Stimulated activated CD4-positive, alpha-beta T cell treated with anti-CD3 and anti-CD28 coated beads, Interleukin-2, amount 100 ng/mL, for 24 hours (primary cell): Measurements from ENCODE around the gene IQCE.

Experiments used
- DNase-seq, 2 donors: peaks; one replicate each; pipeline ENCODE4 v3.0.0-alpha.2; 2020

Gene IQCE

DNA sequence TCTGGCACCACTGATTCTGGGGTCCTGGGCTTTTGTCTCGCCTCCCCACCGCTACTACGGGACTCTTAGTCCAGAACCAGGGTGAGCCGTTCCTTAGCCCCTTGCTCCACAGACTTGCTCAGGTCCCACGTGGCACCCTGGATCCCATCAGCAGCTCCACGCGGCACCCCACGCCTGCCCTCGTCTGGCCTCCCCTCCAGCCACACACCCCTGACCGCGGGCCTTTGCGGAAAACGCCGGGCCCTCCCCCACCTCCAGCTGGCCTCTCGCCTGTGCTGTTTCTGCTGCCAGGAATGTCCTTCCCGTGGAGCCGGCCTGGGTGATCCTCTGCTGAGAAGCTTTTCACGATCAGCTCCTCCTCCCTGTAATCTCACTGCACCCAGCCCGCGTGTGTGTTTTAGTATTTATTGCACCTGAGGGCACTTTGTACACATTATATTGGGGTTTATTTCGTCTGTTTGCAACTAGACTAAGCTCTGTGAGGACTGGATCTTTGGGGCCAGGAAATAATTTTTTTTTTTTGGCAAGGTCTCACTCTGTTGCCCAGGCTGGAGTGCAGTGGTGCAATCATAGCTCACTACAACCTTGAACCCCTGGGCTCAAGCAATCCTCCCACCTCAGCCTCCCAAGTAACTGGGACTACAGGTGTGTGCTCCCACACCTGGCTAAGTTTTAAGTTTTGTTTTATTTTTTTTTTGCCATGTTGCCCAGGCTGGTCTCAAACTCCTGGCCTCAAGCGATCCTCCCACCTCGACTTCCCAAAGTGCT lies 62.5 kb downstream of the IQCE start:
- DNase-seq = no peak

DNA sequence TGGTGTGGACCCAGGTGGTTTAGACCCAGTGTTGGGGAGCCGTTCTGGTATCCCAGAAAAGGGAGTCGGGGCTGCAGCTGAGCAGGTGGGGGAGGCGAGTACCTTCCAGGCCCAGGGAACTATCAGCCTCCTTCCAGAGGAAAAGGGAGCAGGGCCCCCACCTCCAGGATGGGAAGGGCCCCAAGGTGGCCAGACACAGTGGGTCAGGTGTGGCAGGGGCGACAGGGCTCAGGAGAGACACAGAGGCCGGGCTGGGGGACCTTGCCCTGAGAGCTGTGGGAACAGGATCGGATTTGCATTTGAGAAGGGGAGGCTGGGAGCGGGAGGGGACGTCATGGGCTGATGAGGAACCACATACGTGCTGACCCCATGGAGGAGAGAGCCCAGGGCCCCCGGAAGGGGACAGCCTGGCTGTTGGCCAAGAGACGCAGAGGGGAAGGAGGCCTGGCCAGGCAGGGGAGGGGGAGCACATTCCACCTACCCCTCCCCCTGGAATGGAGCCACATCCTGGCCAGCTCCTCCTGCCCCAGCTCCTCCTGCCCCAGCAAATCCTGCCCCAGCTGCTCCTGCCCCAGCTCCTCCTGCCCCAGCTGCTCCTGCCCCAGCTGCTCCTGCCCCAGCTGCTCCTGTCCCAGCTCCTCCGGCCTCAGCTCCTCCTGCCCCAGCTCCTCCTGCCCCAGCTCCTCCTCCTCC lies 63.3 kb downstream of the IQCE start:
- no peak for DNase-seq

- DNase-seq = no peak
Measured at GRCh38 chr7:2622869-2623697, 64.3 kb downstream of the IQCE start.

GRCh38 chr7:2623698-2624014 lies 64.9 kb downstream of the IQCE start:
- no peak for DNase-seq

- no peak for DNase-seq
Measured at GRCh38 chr7:2624293-2624886, 65.6 kb downstream of the IQCE start.

- no peak for DNase-seq
Measured at GRCh38 chr7:2626498-2627117, 67.8 kb downstream of the IQCE start.

DNA sequence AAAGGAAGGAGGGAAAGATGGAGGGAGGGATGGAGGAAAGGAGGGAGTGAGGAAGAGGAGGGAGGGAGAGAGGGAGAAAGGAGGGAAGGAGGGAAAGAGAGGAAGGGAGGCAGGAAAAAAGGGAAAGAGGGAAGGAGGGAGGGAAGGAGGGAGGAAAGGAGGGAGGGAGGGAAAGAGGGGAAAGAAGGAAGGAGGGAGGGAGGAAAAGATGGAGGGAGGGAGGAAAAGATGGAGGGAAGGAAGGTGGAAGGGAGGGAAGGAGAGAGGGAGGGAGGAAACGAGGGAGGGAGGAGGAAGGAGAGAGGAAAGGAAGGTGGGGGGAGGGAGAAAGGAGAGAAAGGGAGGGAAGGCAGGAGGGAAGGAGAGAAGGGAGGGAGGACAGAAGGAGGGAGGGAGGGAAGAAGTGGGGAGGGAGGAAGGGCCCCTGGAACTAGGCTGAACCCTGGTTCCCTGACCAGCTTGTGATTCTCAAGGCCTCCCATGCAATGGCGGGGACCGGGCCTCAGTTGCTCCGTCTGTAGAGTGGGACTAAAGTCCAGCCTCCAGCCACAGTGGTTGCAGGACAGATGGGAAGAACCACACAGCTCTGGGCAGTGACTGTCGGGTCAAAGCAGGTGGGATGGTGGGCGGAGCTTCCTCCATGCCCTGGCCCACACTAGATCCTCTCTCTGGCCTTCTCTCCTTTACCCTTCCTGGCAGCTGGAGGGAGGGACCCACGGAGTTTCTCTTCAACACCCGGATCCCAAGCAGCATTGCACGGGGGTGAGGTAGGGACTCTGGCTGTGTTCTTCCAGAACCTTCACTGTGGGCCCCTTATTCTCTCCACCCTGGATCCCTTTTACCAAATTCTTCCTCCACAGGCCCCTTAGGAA lies 68.7 kb downstream of the IQCE start:
- DNase-seq = no peak

DNA sequence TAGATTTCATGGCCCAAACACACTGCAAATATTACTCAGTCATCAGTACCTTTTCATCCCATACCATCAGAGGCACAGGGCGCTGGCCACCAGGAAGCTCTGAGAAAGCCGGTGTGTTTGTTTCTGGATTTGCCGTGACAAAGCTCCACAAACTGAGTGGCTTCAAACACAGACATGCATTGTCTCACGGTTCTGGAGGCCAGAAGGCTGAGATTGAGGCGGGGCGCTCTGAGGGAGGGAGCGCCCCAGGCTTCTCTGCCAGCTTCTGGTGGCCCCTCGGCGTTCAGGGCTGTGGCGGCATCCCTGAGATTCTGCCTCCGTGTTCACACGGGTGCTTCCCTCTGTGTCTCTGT lies 69.3 kb downstream of the IQCE start:
- DNase-seq = no peak

GRCh38 chr7:2628891-2629290 lies 70.1 kb downstream of the IQCE start:
- DNase-seq = no peak

GRCh38 chr7:2629746-2630681 lies 71.2 kb downstream of the IQCE start:
- no peak for DNase-seq

GRCh38 chr7:2631946-2632732 lies 73.4 kb downstream of the IQCE start, which contains the start of gene TTYH3:
TSS of gene TTYH3 (plus strand) at chr7:2631986. CDS start at chr7:2632156, 170 bp downstream.
- DNase-seq = no peak

- DNase-seq = peak; percentile 57 to 67
Measured at GRCh38 chr7:2632733-2633537, 74.2 kb downstream of the IQCE start.

DNA sequence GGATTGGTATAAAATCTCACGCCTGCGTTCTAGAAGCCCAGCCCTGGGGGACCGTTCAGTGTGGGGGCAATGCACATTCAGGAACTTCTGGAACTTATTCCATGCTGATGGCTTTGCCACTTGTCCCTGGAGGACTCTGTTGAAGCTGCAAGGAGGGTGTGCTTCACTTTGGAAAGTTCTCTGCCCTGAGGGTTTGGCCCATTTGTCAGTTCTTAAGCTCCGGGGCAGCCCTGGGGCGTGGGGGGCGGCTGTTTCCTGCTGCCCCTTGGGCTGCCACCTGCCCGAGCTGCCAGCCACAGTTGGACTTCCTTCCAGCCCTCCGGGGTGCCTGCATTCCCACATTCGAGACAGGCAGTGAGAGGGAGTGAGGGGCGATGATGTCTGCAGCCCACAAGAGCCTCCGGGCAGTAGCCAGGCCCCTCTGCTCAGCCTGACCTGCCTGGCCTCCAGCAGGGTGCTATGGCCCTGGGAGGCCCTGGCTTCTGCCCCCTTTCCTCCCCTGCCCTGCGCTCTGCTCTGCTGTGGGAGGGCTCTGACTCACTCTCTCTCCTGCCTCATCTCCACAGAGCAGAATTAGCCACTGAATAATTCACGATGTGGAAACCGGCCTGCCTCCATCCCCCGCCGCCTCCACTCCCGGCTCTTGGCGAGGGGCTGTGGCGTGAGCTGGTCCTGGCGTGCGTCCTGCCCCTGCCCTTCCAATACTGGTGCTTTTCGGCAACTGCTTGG lies 74.9 kb downstream of the IQCE start:
- DNase-seq = peak; percentile 46 to 57

GRCh38 chr7:2634267-2635145 lies 75.7 kb downstream of the IQCE start:
- no peak for DNase-seq

DNA sequence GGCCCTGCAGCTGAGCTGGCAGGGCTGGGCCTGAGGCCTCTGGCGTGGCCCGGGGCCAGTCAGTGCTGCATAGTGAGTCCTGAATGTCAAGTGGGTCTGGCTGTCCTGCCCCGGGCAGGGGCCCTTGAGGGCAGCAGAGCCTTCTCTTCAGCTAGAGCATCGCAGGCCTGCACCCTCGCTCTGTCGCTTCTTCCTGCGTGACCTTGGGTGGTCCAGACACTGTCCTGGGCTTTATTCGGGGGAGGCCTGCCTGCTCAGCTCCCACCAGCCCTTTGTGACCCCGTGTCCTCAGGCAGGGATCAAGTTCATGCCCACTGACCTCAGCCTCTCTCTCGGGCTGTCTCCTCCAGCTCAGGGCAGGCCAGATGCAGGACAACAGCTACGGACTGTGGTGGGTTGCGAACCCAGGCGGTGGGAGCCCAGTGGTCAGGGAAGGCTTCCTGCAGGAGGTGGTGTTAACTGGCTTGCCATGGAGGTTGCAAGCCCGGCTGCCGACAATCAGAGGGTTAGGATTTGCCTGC lies 76.4 kb downstream of the IQCE start:
- DNase-seq = no peak

DNA sequence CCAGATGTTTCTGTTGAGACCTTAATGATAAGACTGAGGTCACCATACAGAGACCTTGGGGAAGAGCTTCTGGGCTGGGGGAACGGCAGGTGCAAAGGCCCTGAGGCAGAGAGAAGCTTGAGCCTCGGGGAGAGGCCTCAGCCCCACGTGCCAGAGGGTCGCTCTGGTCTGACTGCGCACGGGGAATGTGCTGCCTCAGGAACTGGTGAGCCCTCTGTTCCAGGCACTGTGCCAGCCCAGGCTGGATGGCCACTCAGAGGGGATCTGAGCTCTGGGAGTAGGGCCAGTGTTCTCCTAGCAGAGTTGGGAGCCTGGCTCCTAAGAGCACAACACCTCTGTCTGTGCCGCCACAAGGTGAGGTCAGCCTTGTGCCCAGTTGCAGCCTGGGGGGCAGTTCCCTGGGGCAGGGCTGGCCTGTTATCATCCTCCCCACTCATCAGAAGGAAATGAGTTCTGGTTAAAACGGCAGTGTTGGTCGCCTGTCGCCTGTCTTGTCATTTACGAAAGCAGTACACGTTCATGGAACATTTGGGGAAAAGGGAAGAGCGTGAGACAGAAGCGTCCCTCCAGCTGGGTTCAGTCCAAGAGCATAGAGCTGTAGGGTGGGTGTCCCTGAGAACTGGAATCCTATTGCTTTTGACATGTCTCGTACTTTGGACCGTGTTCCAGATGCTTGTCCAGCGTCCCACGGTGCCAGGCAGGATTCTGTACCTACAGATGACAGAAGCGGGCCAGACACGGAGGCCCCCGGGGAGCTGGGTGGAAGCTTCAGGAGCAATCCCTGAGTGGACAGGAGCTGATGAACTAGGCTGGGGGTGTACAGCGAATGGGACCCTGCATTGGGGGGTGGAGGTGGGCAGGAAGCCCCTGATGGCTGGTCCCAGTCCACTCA lies 77.3 kb downstream of the IQCE start:
- DNase-seq = no peak
